NCI-H1105 (cell line): ENCODE data around the gene DYDC1.
"Not testable (repeated sequence)": the region's sequence is repeated elsewhere in the genome, so short reads cannot be mapped to it uniquely, and the experiment has no call there.

Source experiments
- DNase-seq: peaks from one replicate; lab custom pipeline; 2025; lab: John Stamatoyannopoulos, UW

Gene DYDC1

GRCh38 chr10:80356563-80356988 is at the start of gene DYDC1, which contains the start of gene DYDC2:
Gene DYDC1 (minus strand): TSS chr10:80356755. CDS start chr10:80352601, 4,154 bp downstream.
Gene DYDC2 (plus strand): TSS chr10:80356781. CDS start chr10:80362444, 5,663 bp downstream.
- DNase-seq = peak; percentile 82

GRCh38 chr10:80406204-80406603 is 49.6 kb upstream of the DYDC1 start:
- no peak for DNase-seq

- no peak for DNase-seq
Observed at GRCh38 chr10:80405626-80406025, 49.1 kb upstream of the DYDC1 start.

- no peak for DNase-seq
Observed at GRCh38 chr10:80405035-80405434, 48.5 kb upstream of the DYDC1 start.

GRCh38 chr10:80400136-80400804 is 43.7 kb upstream of the DYDC1 start:
- no peak for DNase-seq

GRCh38 chr10:80397014-80397413 is 40.5 kb upstream of the DYDC1 start:
- DNase-seq = no peak

GRCh38 chr10:80394358-80394916 is 37.9 kb upstream of the DYDC1 start:
- DNase-seq = no peak

GRCh38 chr10:80392250-80392649 is 35.7 kb upstream of the DYDC1 start:
- no peak for DNase-seq

- DNase-seq = no peak
Observed at GRCh38 chr10:80390740-80391139, 34.2 kb upstream of the DYDC1 start.

- no peak for DNase-seq
Observed at GRCh38 chr10:80382989-80383388, 26.4 kb upstream of the DYDC1 start.

- no peak for DNase-seq
Observed at GRCh38 chr10:80380185-80380584, 23.6 kb upstream of the DYDC1 start.

GRCh38 chr10:80379701-80380100 is 23.1 kb upstream of the DYDC1 start:
- no peak for DNase-seq

GRCh38 chr10:80373502-80373901 is 16.9 kb upstream of the DYDC1 start:
- no peak for DNase-seq

GRCh38 chr10:80372675-80373074 is 16.1 kb upstream of the DYDC1 start:
- DNase-seq = no peak

- no peak for DNase-seq
Observed at GRCh38 chr10:80371467-80371866, 14.9 kb upstream of the DYDC1 start.

GRCh38 chr10:80365510-80365909 is 9.0 kb upstream of the DYDC1 start:
- DNase-seq = no peak

GRCh38 chr10:80359644-80360043 is 3.1 kb upstream of the DYDC1 start:
- no peak for DNase-seq

GRCh38 chr10:80358925-80359324 is 2.4 kb upstream of the DYDC1 start:
- not testable (repeated sequence) for DNase-seq

- no peak for DNase-seq
Observed at GRCh38 chr10:80357851-80358125, 1.2 kb upstream of the DYDC1 start.

GRCh38 chr10:80356989-80357850 is 665 bp upstream of the DYDC1 start:
- DNase-seq = peak; percentile 27

GRCh38 chr10:80351220-80351619 is 5.3 kb downstream of the DYDC1 start:
- no peak for DNase-seq

- no peak for DNase-seq
Observed at GRCh38 chr10:80350251-80350650, 6.3 kb downstream of the DYDC1 start.

- no peak for DNase-seq
Observed at GRCh38 chr10:80344912-80345311, 11.6 kb downstream of the DYDC1 start.
